Activated CD8-positive, alpha-beta memory T cell treated with anti-CD3 and anti-CD28 coated beads, Interleukin-2, amount 50 U/mL, for 24 hours (primary cell): ENCODE results near the gene BNC1.

ENCODE experiments used
- DNase-seq: peaks from one replicate; pipeline ENCODE4 v3.0.0-alpha.2; 2020; ENCODE audit errors: extremely low read depth

BNC1 gene

GRCh38 chr15:83284559-83285283 is at the start of gene BNC1:
BNC1 (minus strand) TSS chr15:83284664; CDS start chr15:83284628, 36 bp downstream.
- DNase-seq = no peak

GRCh38 chr15:83327041-83327440 is 42.6 kb upstream of the BNC1 start:
- no peak for DNase-seq

- no peak for DNase-seq
These were observed 40.3 kb upstream of the BNC1 start for GRCh38 chr15:83324799-83325198.

GRCh38 chr15:83323296-83323711 is 38.8 kb upstream of the BNC1 start:
- no peak for DNase-seq

GRCh38 chr15:83322691-83323090 is 38.2 kb upstream of the BNC1 start:
- no peak for DNase-seq

- no peak for DNase-seq
These were observed 37.6 kb upstream of the BNC1 start for GRCh38 chr15:83322061-83322460.

GRCh38 chr15:83320844-83321243 is 36.4 kb upstream of the BNC1 start:
- no peak for DNase-seq

- no peak for DNase-seq
These were observed 35.9 kb upstream of the BNC1 start for GRCh38 chr15:83320404-83320803.

- DNase-seq = no peak
These were observed 35.3 kb upstream of the BNC1 start for GRCh38 chr15:83319771-83320170.

GRCh38 chr15:83318861-83319415 is 34.5 kb upstream of the BNC1 start:
- no peak for DNase-seq

GRCh38 chr15:83318036-83318435 is 33.6 kb upstream of the BNC1 start:
- DNase-seq = no peak

- no peak for DNase-seq
These were observed 27.6 kb upstream of the BNC1 start for GRCh38 chr15:83312071-83312470.

GRCh38 chr15:83310521-83311456 is 26.3 kb upstream of the BNC1 start:
- DNase-seq = no peak

GRCh38 chr15:83308671-83309070 is 24.2 kb upstream of the BNC1 start:
- DNase-seq = no peak

- no peak for DNase-seq
These were observed 22.1 kb upstream of the BNC1 start for GRCh38 chr15:83306561-83306960.

GRCh38 chr15:83305704-83306291 is 21.3 kb upstream of the BNC1 start:
- no peak for DNase-seq

- no peak for DNase-seq
These were observed 20.6 kb upstream of the BNC1 start for GRCh38 chr15:83304861-83305703.

GRCh38 chr15:83303535-83303934 is 19.1 kb upstream of the BNC1 start:
- no peak for DNase-seq

GRCh38 chr15:83300826-83301225 is 16.4 kb upstream of the BNC1 start:
- DNase-seq = no peak

GRCh38 chr15:83299462-83299861 is 15.0 kb upstream of the BNC1 start:
- DNase-seq = no peak

- DNase-seq = no peak
These were observed 11.0 kb upstream of the BNC1 start for GRCh38 chr15:83295417-83295816.
